Neural progenitor cell (in vitro differentiated cells): ENCODE results near the gene CSTF1.

Experiments
- EZH2 ChIP-seq: fragments of 200-600 bp; sonication (generic); IDR thresholded peaks from 2 replicates; pipeline ENCODE4 v1.6.1; 2017; ENCODE audit warnings: antibody characterized with exemption, mild to moderate bottlenecking, moderate library complexity
- EZH2phosphoT487 ChIP-seq: fragments of 200-600 bp; sonication (generic); IDR thresholded peaks from 2 replicates; pipeline ENCODE4 v1.6.1; 2017; ENCODE audit warnings: antibody characterized with exemption
- TF ChIP-seq, protein P1 (sequence below): fragments of 200-600 bp; sonication (generic); IDR thresholded peaks from 2 replicates; pipeline ENCODE4 v1.5.1; 2017; ENCODE audit warnings: antibody characterized with exemption, mild to moderate bottlenecking

- TF ChIP-seq, protein P1, sequence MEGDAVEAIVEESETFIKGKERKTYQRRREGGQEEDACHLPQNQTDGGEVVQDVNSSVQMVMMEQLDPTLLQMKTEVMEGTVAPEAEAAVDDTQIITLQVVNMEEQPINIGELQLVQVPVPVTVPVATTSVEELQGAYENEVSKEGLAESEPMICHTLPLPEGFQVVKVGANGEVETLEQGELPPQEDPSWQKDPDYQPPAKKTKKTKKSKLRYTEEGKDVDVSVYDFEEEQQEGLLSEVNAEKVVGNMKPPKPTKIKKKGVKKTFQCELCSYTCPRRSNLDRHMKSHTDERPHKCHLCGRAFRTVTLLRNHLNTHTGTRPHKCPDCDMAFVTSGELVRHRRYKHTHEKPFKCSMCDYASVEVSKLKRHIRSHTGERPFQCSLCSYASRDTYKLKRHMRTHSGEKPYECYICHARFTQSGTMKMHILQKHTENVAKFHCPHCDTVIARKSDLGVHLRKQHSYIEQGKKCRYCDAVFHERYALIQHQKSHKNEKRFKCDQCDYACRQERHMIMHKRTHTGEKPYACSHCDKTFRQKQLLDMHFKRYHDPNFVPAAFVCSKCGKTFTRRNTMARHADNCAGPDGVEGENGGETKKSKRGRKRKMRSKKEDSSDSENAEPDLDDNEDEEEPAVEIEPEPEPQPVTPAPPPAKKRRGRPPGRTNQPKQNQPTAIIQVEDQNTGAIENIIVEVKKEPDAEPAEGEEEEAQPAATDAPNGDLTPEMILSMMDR: no peak
- TF ChIP-seq EZH2 (no peak), EZH2phosphoT487 (no peak)
Observed at GRCh38 chr20:56412949-56413348, 20.5 kb downstream of the CSTF1 start.
